Keratinocyte (primary cell): ENCODE results near the gene EIF5B.

Experiments
- EZH2 ChIP-seq: IDR thresholded peaks from one replicate; pipeline ENCODE4 v1.6.1; 2012; ENCODE audit warnings: inconsistent platforms, mild to moderate bottlenecking, low read length, moderate library complexity
- TF ChIP-seq, protein P1 (sequence below), 3 experiments: IDR thresholded peaks in 1 of 3; conservative IDR thresholded peaks in 1 of 3; optimal IDR thresholded peaks in 1 of 3; 2 replicates in 2 of 3; 3 replicates in 1 of 3; pipeline versions ENCODE3 to v1.5.1; 2011; ENCODE audit warnings: low read length in 3 of 3, mild to moderate bottlenecking in 3 of 3, moderate library complexity in 2 of 3, control low read depth in 1 of 3, inconsistent platforms in 1 of 3; ENCODE audit not compliant: insufficient read depth in 2 of 3; ENCODE audit errors: extremely low read depth in 1 of 3

DNA sequence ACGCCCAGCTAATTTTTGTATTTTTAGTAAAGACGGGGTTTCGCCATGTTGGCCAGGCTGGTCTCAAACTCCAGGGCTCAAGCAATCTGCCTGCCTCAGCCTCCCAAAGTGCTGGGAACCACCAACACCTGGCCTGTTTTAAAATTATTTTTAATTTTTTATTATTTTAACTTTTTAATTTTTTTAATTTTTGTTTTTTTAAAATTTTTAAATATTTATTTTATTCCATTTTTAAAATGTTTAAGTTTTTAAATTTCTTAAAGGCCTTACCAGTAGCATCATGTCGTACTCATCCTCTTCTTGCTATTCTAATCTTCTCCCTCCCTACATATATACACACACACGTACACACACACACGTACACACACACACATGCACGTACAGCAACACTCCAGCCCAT, 37.6 kb upstream of the EIF5B start:
- TF ChIP-seq, protein P1, sequence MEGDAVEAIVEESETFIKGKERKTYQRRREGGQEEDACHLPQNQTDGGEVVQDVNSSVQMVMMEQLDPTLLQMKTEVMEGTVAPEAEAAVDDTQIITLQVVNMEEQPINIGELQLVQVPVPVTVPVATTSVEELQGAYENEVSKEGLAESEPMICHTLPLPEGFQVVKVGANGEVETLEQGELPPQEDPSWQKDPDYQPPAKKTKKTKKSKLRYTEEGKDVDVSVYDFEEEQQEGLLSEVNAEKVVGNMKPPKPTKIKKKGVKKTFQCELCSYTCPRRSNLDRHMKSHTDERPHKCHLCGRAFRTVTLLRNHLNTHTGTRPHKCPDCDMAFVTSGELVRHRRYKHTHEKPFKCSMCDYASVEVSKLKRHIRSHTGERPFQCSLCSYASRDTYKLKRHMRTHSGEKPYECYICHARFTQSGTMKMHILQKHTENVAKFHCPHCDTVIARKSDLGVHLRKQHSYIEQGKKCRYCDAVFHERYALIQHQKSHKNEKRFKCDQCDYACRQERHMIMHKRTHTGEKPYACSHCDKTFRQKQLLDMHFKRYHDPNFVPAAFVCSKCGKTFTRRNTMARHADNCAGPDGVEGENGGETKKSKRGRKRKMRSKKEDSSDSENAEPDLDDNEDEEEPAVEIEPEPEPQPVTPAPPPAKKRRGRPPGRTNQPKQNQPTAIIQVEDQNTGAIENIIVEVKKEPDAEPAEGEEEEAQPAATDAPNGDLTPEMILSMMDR (optimal IDR thresholded peaks at IDR 0.05 in 1 of 3, IDR thresholded peaks at IDR 0.05 in 1 of 3, conservative IDR thresholded peaks at IDR 0.05 in 1 of 3; ENCODE audit: extremely low read depth in 1 of 3, insufficient read depth in 2 of 3, low read length in 3 of 3) = no peak
- TF ChIP-seq EZH2 = no peak
